ENCODE measurements around the gene TOMM22.

The TOMM22 gene

DNA sequence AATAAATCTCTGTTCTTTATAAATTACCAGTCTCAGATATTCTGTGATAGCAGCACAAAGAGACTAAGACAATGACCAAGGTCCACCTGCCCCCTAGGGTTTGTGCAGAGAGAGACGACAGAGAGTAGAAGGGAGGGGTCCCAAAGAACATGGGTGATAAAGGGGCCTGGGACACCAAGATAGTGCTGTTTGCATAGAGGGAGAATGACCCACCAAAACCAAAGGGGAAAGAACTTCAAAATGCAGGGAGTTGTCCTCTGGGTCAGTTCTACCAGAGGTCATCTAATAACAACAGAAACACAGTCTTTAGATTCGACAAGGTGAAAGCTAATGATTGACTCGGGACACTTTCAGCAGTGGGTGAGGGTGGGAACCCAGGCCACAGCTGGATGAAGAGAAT lies 49.2 kb upstream of the TOMM22 start:
- no peaks in the 10 kb centered on the region for H3K9me3 ChIP-seq (ENCODE audit: control insufficient read depth, insufficient read depth, low read depth, low read length)
- ChIA-PET CTCF (interaction anchor here (0.7 kb wide), 1 partner anchor 197 kb away, joined by 3 read pairs; no protein-coding TSS in a partner anchor), POLR2A (no interaction called here)
- no peak overlapping the region for H3K27ac ChIP-seq (ENCODE audit: extremely low read depth, low read depth, low read length)
- no peak overlapping the region for H3K4me3 ChIP-seq (ENCODE audit: low read depth, low read length)
- peaks cover 8 to 48% of the 10 kb centered on the region in 2 experiments; a peak in 2 of 3 replicates for H3K36me3 ChIP-seq (ENCODE audit: control insufficient read depth in 2 of 2, insufficient read depth in 1 of 2, low read length in 2 of 2)
- H3K4me1 ChIP-seq (ENCODE audit: control insufficient read depth, insufficient read depth, low read length) = no peaks in the 10 kb centered on the region
- no peak for TF ChIP-seq RBAK (tag by site-specific recombination; IDR thresholded peaks at IDR 0.05)

DNA sequence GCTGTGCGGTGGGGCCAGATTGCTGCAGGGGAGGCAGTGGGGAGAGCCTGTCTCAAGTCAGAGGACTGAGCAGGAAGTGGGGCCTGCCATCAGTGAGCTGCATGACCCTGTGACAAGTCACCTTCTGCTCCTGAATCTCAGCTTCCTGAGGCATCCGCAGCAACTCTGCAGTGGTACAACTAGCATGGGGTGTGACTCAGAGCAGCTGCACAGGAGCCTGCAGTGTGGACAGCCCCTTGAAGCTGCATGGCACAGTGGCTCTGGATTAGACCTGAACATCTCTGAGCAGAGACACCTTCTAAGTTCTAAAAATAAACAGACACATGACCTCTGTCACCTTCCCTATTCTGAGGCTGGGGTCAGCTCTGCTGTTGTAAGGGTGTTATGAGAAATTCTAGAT lies 43.5 kb upstream of the TOMM22 start:
- H3K36me3 ChIP-seq (ENCODE audit: control insufficient read depth in 2 of 2, insufficient read depth in 1 of 2, low read length in 2 of 2) = peaks cover 8 to 41% of the 10 kb centered on the region in 2 experiments; a peak in 2 of 3 replicates
- no peak overlapping the region for H3K4me3 ChIP-seq (ENCODE audit: low read depth, low read length)
- H3K27ac ChIP-seq (ENCODE audit: extremely low read depth, low read depth, low read length) = no peak overlapping the region
- ChIA-PET CTCF (no interaction called here), POLR2A (interaction anchor here (0.9 kb wide), 1 partner anchor 68 kb away, joined by 3 read pairs; the partner anchor contains the start of gene DMC1)
- H3K4me1 ChIP-seq (ENCODE audit: control insufficient read depth, insufficient read depth, low read length) = no peaks in the 10 kb centered on the region
- TF ChIP-seq RBAK (tag by site-specific recombination; IDR thresholded peaks at IDR 0.05) = no peak
- TF ChIP-seq ZNF624 (tag by site-specific recombination; IDR thresholded peaks at IDR 0.05) = no peak
- no peak for TF ChIP-seq KLF10 (tag by site-specific recombination; IDR thresholded peaks at IDR 0.05)
- TF ChIP-seq, protein P1, sequence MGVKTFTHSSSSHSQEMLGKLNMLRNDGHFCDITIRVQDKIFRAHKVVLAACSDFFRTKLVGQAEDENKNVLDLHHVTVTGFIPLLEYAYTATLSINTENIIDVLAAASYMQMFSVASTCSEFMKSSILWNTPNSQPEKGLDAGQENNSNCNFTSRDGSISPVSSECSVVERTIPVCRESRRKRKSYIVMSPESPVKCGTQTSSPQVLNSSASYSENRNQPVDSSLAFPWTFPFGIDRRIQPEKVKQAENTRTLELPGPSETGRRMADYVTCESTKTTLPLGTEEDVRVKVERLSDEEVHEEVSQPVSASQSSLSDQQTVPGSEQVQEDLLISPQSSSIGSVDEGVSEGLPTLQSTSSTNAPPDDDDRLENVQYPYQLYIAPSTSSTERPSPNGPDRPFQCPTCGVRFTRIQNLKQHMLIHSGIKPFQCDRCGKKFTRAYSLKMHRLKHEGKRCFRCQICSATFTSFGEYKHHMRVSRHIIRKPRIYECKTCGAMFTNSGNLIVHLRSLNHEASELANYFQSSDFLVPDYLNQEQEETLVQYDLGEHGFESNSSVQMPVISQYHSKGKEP (tag by site-specific recombination; IDR thresholded peaks at IDR 0.05) = no peak
- no peak for TF ChIP-seq ZNF202 (tag by site-specific recombination; IDR thresholded peaks at IDR 0.05; ENCODE audit: borderline replicate concordance)
- no peak for TF ChIP-seq ZIC2 (tag by site-specific recombination; IDR thresholded peaks at IDR 0.05)
- no peak for TF ChIP-seq IKZF3 (tag by site-specific recombination; IDR thresholded peaks at IDR 0.05)
- no peak for TF ChIP-seq ZNF514 (tag by site-specific recombination; IDR thresholded peaks at IDR 0.05)
- TF ChIP-seq, protein P2, sequence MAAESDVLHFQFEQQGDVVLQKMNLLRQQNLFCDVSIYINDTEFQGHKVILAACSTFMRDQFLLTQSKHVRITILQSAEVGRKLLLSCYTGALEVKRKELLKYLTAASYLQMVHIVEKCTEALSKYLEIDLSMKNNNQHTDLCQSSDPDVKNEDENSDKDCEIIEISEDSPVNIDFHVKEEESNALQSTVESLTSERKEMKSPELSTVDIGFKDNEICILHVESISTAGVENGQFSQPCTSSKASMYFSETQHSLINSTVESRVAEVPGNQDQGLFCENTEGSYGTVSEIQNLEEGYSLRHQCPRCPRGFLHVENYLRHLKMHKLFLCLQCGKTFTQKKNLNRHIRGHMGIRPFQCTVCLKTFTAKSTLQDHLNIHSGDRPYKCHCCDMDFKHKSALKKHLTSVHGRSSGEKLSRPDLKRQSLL (tag by site-specific recombination; IDR thresholded peaks at IDR 0.05) = no peak
- TF ChIP-seq, protein P3, sequence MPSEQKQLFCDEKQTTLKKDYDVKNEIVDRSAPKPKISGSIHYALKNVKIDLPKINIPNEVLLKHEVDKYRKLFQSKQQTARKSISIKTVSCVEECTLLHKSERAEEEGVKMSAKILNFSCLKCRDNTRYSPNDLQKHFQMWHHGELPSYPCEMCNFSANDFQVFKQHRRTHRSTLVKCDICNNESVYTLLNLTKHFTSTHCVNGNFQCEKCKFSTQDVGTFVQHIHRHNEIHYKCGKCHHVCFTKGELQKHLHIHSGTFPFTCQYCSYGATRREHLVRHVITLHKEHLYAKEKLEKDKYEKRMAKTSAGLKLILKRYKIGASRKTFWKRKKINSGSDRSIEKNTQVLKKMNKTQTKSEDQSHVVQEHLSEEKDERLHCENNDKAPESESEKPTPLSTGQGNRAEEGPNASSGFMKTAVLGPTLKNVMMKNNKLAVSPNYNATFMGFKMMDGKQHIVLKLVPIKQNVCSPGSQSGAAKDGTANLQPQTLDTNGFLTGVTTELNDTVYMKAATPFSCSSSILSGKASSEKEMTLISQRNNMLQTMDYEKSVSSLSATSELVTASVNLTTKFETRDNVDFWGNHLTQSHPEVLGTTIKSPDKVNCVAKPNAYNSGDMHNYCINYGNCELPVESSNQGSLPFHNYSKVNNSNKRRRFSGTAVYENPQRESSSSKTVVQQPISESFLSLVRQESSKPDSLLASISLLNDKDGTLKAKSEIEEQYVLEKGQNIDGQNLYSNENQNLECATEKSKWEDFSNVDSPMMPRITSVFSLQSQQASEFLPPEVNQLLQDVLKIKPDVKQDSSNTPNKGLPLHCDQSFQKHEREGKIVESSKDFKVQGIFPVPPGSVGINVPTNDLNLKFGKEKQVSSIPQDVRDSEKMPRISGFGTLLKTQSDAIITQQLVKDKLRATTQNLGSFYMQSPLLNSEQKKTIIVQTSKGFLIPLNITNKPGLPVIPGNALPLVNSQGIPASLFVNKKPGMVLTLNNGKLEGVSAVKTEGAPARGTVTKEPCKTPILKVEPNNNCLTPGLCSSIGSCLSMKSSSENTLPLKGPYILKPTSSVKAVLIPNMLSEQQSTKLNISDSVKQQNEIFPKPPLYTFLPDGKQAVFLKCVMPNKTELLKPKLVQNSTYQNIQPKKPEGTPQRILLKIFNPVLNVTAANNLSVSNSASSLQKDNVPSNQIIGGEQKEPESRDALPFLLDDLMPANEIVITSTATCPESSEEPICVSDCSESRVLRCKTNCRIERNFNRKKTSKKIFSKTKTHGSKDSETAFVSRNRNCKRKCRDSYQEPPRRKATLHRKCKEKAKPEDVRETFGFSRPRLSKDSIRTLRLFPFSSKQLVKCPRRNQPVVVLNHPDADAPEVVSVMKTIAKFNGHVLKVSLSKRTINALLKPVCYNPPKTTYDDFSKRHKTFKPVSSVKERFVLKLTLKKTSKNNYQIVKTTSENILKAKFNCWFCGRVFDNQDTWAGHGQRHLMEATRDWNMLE (tag by site-specific recombination; conservative IDR thresholded peaks at IDR 0.05; ENCODE audit: low read depth) = no peak
- no peak for TF ChIP-seq ZNF169 (tag by site-specific recombination; IDR thresholded peaks at IDR 0.05)
- TF ChIP-seq ZNF768 (tag by site-specific recombination; IDR thresholded peaks at IDR 0.05) = no peak
- TF ChIP-seq, protein P4, sequence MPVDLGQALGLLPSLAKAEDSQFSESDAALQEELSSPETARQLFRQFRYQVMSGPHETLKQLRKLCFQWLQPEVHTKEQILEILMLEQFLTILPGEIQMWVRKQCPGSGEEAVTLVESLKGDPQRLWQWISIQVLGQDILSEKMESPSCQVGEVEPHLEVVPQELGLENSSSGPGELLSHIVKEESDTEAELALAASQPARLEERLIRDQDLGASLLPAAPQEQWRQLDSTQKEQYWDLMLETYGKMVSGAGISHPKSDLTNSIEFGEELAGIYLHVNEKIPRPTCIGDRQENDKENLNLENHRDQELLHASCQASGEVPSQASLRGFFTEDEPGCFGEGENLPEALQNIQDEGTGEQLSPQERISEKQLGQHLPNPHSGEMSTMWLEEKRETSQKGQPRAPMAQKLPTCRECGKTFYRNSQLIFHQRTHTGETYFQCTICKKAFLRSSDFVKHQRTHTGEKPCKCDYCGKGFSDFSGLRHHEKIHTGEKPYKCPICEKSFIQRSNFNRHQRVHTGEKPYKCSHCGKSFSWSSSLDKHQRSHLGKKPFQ (tag by site-specific recombination; IDR thresholded peaks at IDR 0.05) = no peak
- TF ChIP-seq ZFHX2 (tag by site-specific recombination; conservative IDR thresholded peaks at IDR 0.05) = no peak
- no peak for TF ChIP-seq ZNF658 (tag by site-specific recombination; IDR thresholded peaks at IDR 0.05)
- TF ChIP-seq ZXDB (tag by site-specific recombination; IDR thresholded peaks at IDR 0.05) = no peak
- no peak for TF ChIP-seq ZNF223 (tag by site-specific recombination; IDR thresholded peaks at IDR 0.05)
- TF ChIP-seq ZNF560 (tag by site-specific recombination; IDR thresholded peaks at IDR 0.05; ENCODE audit: borderline replicate concordance) = no peak
- no peak for TF ChIP-seq BCL11A (tag by site-specific recombination; IDR thresholded peaks at IDR 0.05; ENCODE audit: low read depth)
- TF ChIP-seq ZNF114 (tag by site-specific recombination; IDR thresholded peaks at IDR 0.05) = no peak
- H3K9me3 ChIP-seq (ENCODE audit: control insufficient read depth, insufficient read depth, low read depth, low read length) = no peaks in the 10 kb centered on the region

Data from HEK293 (cell line).